GM18511 (cell line): ENCODE measurements around the gene BAG5.

Experiments used
- ATAC-seq: cut with Tn5 transposase; IDR thresholded peaks from one replicate; pipeline ENCODE4 v1.9.1; 2021; ENCODE audit warnings: mild to moderate bottlenecking, moderate library complexity; ENCODE audit not compliant: unreplicated experiment

BAG5 gene

DNA sequence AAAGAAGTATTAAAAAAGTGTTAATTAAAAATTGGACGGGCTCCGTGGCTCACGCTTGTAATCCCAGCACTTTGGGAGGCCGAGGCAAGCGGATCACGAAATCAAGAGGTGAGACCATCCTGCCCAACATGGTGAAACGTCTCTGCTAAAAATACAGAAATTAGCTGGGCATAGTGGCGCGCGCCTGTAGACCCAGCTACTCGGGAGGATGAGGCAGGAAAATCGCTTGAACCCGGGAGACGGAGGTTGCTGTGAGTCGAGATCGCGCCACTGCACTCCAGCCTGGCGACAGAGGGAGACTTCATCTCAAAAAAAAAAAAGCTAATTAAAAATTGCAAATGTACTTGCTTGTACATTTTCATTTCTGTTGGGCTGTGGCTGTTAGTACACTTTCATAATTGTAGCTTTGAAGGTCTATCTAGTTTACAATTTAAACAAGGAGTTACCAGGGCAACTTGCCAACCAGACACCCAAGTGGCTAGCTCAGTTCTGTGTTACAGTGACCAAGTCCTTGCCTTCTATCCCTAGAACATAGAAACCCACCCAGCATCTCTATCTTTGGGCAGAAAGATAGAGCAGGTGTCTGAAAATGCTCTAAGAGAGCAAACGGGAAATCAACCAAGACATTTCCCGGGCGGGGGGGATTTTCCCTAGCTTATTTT is 1.5 kb upstream of the BAG5 start:
- ATAC-seq, result no peak

GRCh38 chr14:103563226-103563620 is 766 bp upstream of the BAG5 start:
- no peak for ATAC-seq

GRCh38 chr14:103562179-103562428 is 353 bp downstream of the BAG5 start:
- peak; percentile 31 for ATAC-seq

DNA sequence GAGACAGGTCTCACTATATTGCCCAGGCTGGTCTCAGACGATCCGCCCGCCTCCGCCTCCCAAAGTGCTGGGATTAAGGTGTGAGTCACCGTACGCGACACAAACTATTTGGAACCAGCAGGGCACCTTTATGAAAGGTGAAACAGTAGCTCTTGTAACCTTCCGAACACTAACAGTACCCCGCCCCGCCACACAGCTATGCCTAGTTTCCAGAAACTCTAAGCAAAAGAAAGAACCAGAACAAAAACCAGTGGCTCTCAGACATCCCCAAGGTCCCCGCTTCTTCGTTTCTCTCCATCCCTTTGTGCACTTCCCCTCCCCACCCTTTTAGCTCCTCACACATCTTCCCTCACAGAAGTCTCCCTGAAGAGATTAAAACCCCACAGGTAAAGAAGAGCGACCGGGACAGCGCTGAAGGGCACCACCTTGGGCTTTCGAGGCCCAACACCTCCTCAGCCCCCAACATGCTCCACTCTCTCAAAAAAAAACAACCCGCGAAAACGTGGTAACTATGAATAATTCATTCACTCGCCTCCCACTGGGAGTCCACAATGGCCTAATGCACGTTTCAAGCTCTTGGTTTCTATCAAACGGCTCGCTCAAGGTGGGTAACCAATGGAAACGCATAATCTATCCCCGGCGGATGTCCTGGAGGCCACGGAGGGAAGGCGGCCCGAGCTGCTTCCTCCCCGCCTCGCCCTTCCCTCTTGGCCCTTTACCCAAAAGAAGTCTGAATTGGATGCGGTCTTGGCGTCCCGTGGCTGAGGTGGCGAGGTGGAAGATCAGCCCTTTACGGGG is 877 bp downstream of the BAG5 start:
- peak; percentile 32 for ATAC-seq

DNA sequence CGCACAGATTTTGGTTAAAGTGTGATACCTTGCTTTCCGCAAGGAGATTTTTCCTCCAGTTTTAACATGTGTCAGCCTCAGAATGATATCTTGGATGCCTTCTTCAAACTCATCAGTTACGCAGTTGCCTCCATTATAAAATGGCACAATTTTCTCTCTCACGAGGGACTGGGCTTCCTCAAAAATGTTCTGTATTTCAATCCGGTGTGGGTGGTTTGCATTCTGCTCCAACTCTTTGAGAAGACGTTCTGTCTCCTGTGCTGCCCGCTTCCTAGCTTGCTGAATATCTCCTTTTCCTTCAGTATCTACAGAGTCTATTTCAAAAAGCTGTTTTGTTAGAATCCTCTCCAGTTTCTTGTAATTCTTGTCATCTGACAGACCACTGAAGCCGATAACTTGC is 1.8 kb downstream of the BAG5 start:
- ATAC-seq, result no peak

- no peak for ATAC-seq
Measured at GRCh38 chr14:103559766-103560165, 2.7 kb downstream of the BAG5 start.

DNA sequence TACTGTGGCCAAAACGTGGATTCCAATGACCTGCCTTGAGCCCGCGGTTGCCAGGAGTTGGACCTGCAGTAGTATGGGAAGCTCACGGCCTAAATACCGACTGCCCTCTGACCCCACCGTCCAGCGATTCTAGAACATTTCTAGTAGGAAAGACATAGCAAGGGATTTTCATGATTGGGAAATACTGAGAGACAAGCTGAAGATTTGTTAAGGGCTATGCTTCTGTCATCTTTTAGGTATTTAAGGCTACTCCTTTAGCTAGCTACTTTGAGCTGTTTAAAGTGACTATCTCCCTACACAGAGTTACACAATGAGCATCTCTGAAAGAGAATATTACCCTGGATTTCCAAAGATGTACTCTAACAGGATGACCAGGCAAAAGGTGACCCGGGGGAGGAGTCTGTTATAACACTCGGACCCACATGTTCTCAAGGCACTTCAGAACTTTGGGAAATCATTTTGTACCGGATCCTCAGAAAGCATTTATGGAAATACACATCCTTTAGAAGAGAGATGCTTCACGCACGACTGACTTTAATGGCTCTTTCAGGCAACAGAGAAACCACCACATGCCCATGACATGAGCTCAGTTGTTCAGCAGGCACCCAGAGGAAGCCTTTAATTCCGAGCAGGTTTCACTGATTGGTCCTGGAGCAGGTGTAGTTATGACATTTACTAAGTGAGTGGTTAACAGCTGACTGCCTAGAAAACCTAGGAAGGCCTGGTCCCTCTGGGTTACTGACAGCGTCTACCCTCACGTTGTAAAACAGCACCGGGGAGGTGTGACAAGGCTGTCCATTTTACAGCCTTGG is 4.2 kb downstream of the BAG5 start:
- ATAC-seq, result no peak

DNA sequence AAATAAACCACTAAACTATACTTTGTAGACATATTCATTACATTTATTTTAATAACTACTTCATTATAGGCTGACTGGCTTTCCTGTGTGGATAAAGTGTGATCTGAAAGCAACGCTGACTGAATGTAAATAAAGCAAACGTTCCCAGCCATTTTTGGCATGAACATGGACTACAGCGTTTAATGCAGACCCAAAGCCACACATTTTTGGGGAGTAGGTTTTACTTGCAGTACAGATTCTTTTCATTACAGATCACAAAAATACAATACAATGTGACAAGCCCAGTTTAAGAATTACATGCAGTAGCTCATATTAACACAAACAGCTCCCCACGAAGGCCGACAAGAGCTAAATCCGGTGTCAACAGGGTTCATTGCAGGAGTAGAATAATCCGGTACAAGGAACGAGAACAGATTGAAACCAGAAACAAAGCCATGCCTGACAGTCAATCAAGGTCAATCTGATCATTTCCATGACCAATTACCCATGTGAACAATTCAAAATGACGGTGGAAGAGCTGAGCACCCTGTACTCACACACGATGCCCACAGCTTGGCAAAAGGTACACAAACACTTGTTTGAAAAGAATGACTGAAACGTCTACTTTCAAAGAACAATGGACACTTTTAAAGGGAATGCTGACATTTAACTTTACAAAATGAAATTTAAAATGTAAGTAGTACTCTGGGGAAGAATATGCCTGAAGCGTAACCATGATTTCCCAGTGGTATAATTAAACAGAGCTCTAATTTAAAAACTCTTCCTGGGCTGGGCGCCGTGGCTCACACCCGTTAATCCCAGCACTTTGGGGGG is 5.3 kb downstream of the BAG5 start:
- ATAC-seq, result no peak

DNA sequence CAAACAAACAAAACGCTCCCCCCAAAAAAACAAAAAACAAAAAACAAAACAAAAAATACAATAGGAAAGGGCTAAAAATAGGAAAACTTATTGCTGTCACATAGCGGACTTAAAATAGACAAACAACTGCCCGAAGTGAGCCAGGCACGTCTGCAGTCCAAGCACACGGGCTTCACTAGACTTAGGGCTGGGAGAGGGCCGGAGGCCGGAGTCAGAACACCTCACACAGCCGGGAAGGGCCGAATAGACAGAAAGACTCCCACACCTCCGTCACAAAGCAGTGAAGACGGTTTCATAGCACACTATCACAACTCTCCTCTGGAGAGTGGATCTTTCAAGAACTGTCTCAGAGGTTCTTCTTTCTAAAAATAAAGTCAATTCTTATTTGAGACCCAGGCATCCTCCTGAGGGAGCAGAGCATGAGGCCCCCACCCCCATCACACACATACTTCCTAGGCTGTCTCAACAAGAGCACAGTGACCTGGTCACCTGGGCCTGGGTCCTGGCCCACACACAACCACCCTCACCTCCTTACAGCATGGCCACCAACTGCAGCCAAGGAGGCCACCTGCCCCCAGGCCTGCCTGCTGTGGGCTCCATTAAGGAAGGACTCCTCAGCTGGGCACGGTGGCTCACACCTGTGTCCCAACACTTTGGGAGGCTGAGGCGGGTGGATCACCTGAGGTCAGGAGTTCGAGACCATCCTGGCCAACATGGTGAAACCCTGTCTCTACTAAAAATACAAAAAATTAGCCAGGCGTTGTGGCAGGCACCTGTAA is 6.7 kb downstream of the BAG5 start:
- no peak for ATAC-seq

DNA sequence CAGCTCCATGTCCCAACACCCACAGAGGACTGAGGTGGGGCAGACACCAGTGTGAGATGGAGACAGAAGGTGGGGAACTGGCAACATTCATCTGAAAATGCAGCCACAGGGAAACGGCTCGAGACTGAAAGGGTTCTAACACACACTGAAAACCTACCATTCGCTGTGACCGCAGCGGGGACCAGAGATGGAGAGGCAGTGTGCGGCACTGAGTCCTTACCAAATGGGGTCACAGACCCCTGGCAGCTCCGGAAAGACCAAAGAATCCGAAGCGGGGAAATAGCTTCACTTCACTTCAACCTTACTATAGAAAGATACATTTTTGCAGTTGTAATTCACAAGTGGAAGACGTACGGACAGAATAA is 9.6 kb downstream of the BAG5 start:
- ATAC-seq, result no peak

- no peak for ATAC-seq
Measured at GRCh38 chr14:103552011-103552845, 10.2 kb downstream of the BAG5 start.

DNA sequence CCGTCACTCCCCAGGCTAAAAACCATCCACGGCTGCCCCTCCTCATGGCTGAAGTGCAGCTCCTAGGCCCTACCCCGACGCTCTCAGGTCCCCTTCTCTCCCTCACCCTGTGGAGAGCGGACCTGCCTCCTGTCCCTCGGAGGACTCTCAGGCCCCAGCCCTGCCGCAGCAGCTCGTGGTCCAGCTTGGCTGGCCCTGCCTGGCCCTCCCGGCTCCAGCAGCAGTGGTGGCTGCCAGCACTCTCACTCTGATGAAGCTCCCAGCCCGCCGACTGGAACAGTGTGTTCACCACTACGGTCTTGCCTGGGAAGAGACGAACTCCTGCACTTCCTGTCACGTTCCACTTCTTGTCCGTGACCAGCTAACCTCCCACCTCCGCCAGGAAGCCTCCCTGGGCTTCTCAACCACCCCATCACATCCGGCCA is 11.1 kb downstream of the BAG5 start:
- ATAC-seq, result no peak

- ATAC-seq, result no peak
Measured at GRCh38 chr14:103550451-103551337, 11.8 kb downstream of the BAG5 start.

DNA sequence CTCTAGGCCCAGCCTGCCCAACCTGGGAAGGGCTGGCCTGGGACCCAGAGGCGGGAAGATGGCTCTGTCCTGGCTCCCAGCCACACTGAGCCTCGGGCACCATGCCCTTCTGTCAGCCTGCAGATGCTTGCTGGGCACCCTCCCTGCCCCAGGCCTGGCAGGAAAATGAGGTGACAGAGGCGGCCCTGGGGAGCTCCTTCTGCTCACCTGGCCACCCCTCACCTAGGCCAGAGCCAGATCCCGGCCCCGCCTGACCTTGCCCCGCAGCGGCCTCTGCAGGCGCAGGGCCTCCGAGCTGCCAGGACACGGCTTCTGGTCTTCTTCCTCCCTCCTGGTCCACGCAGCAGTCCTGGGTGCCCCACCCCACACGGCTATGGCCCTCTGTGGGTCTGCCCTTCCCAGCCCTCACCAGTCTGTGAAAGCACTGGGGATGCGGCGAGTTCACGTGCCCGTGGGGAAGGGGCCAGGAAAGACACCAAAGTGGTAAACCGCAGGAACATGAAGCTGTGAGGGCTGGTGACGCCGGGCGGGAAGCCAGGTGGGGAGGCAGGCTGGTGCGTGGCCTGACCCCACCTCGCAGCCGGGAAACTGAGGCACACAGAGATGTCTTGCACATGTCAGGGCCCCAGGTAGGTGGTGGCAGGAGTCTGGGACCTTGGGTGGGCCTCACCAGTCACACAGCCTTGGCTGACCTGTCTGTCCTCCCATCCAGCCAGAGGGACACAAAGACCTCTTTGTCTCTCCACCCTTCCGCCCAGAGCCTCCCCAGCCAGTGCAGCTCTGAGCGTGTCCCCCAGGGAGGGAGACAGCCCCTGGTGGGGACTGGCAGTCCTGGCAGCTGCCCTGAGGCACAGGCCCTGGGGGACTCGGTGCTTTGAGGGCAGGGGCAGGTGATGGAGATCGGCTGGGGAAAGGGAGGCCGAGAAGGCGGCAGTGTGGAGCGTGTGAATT is 12.8 kb downstream of the BAG5 start:
- no peak for ATAC-seq

DNA sequence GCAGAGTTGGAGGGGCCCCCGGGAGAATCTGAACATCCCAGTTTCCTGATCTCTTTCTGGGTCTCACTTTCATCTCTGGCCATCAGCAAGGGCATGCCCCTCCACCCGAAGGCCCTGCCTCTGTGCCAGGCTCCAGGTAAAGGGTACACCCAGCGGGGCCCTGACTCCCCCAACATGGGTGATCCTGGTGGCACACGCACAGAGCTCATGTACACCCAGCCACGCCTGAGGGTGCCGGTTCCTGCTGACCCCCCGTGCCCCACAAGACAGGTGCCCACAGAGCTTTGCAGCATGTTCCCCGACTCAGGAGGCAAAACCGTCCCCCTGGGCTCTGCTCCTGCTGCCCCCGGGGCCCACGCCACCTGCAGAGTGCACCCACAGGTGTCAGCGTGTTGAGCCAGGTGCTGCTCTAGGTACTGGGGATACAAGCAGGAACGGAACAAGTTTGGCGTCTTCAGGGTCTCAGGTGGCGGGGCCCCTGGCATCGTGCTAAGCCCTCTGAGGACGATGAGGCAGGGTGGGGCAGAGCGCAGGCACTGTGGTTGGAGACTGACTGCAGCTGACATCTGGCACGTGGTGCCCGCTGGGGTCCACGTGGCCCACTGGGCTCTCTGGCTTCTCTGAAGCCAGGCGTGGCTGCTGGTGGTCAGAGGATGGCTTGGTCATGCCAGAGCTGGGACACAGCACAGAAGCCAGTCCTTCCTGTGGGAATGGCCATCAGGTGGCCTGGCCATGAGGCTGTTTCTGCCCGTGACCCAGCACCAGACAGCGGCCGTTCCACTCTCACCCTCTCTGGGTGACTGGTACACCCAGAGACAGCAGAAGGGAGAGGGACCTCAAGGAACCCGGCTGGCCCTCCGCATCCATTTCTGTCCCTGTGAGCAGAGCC is 13.8 kb downstream of the BAG5 start:
- no peak for ATAC-seq

DNA sequence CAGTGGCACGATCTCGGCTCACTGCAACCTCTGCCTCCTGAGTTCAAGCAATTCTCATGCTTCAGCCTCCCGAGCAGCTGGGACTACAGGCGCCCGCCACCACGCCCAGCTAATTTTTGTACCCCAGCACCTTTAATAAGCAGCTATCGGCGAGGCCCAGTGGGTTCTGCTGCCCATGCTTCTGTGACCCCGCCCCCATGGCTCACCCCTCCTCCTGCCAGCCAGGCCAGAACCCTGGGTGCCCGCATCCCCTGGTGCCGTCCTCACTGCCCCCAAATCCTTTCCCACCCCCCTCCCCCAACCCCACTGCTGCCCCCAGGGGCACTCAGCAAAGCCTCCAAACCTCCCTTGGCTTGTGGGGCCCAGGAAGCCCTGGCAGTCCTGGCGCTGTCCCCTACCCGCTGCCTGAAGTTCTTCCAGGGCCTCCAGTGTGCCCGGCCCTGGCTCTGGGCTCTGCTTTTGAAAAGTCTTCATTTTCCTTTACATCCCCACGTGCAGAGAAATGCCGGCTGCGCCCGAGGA is 14.5 kb downstream of the BAG5 start:
- ATAC-seq, result no peak
